Measurements from ENCODE around the gene ARHGAP24.
"Not testable (repeated sequence)": the region's sequence is repeated elsewhere in the genome, so short reads cannot be mapped to it uniquely, and the experiment has no call there.

GRCh38 chr4:85518526-85518925 is 43.6 kb downstream of the ARHGAP24 start:
- TF ChIP-seq CTCF (IDR thresholded peaks at IDR 0.05; ENCODE audit: poor library complexity); EZH2 (IDR thresholded peaks at IDR 0.05; ENCODE audit: borderline replicate concordance); EZH2phosphoT487 (IDR thresholded peaks at IDR 0.05; ENCODE audit: low read depth, severe bottlenecking, unreplicated experiment): not testable (repeated sequence)
